Peyer's patch (tissue), 4 donors: ENCODE data around the gene MANEAL. TPM values are rescaled to one million over a fixed set of nuclear protein-coding genes. Genes with fewer than 3 reads are reported as not detected.

ENCODE experiments used
- DNase-seq, 3 donors: peaks; one replicate each; pipeline ENCODE4 v3.0.0-alpha.2; 2017 to 2019
- H3K27ac ChIP-seq, 4 donors: fragments of 200-600 bp; sonication (generic); one replicate each; pipeline ENCODE4 v1.5.1; 2016 to 2019
- H3K27me3 ChIP-seq, 2 donors: fragments of 200-600 bp; sonication (generic); one replicate each; pipeline ENCODE4 v1.5.1; 2019
- H3K36me3 ChIP-seq, 3 donors: fragments of 200-600 bp; sonication (generic); one replicate each; pipeline ENCODE4 v1.5.1; 2016 to 2019
- H3K4me1 ChIP-seq, 4 donors: fragments of 200-600 bp; sonication (generic); one replicate each; pipeline ENCODE4 v1.5.1; 2016 to 2019
- H3K4me3 ChIP-seq, 4 donors: fragments of 200-600 bp; sonication (generic); 1 replicate in 3 of 4; 2 replicates in 1 of 4; pipeline ENCODE4 v1.5.1; 2016 to 2019; ENCODE audit warnings: mild to moderate bottlenecking in 1 of 4
- H3K9me3 ChIP-seq, 4 donors: fragments of 200-600 bp; sonication (generic); one replicate each; pipeline ENCODE4 v1.5.1; 2016 to 2019; ENCODE audit warnings: mild to moderate bottlenecking in 1 of 4
- CTCF ChIP-seq, 6 experiments: fragments of 450-650 bp in 4 of 6; fragments of 200-600 bp in 2 of 6; sonication (generic) in 1 of 6; IDR thresholded peaks; one replicate each; pipeline ENCODE4 v1.5.1; 2017 to 2019; ENCODE audit warnings: antibody characterized with exemption in 6 of 6, mild to moderate bottlenecking in 3 of 6, moderate library complexity in 1 of 6
- POLR2A ChIP-seq, 2 donors: fragments of 450-650 bp; IDR thresholded peaks; one replicate each; pipeline ENCODE4 v1.5.1; 2017; ENCODE audit warnings: antibody characterized with exemption in 2 of 2, mild to moderate bottlenecking in 2 of 2, moderate library complexity in 2 of 2
- total RNA-seq, 4 donors: library from RNA; depleted of rRNA; stranded (reverse); fragments of >200 nt; gene quantifications; one replicate each; pipeline ENCODE4 v1.1.0, GENCODE V29; 2016

MANEAL gene
- total RNA-seq, 4 donors from 2014 or later = 3.3 to 3.8 (median 3.6) TPM

- no peaks in the 10 kb centered on the region for H3K9me3 ChIP-seq
- no peak overlapping the region for H3K27ac ChIP-seq
- H3K27me3 ChIP-seq = no peaks in the 10 kb centered on the region
- H3K36me3 ChIP-seq = peaks cover 0 to 75% (median 0%) of the 10 kb centered on the region in 3 donors
- H3K4me1 ChIP-seq = no peaks in the 10 kb centered on the region
- TF ChIP-seq POLR2A (IDR thresholded peaks at IDR 0.05) = no peak
- no peak for TF ChIP-seq CTCF (IDR thresholded peaks at IDR 0.05)
- no peak for DNase-seq
- H3K4me3 ChIP-seq = no peak overlapping the region
Observed at GRCh38 chr1:37831809-37832208, 38.2 kb downstream of the MANEAL start.

DNA sequence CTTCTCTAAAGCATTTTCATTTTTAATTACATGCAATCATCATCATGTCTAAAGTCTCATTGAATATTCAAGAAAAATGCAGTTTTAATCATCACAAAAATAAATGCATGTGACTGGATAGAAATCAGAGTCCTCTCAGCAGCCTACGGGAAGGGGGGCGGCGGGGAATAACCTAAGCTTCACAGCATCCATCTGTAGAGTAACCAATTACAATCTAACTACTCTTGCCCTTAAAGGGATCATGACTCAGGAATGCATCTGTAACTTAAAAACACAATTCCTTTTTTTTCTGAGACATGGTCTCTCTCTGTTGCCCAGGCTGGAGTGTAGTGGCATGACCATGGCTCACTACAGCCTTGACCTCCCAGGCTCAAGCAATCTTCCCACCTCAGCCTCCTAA, 43.1 kb downstream of the MANEAL start:
- peaks cover 0 to 88% (median 0%) of the 10 kb centered on the region in 3 donors for H3K36me3 ChIP-seq
- H3K27me3 ChIP-seq = no peaks in the 10 kb centered on the region
- no peaks in the 10 kb centered on the region for H3K9me3 ChIP-seq
- no peak overlapping the region for H3K27ac ChIP-seq
- no peaks in the 10 kb centered on the region for H3K4me1 ChIP-seq
- TF ChIP-seq CTCF (IDR thresholded peaks at IDR 0.05) (no peak), POLR2A (IDR thresholded peaks at IDR 0.05) (no peak)
- no peak for DNase-seq
- H3K4me3 ChIP-seq = no peak overlapping the region

GRCh38 chr1:37839676-37840075, 46.0 kb downstream of the MANEAL start:
- TF ChIP-seq CTCF (IDR thresholded peaks at IDR 0.05) = no peak

GRCh38 chr1:37840711-37841110, 47.1 kb downstream of the MANEAL start:
- no peak overlapping the region for H3K4me3 ChIP-seq
- DNase-seq = no peak
- H3K27ac ChIP-seq = no peak overlapping the region
- H3K27me3 ChIP-seq = no peaks in the 10 kb centered on the region
- TF ChIP-seq POLR2A (IDR thresholded peaks at IDR 0.05) = no peak
- no peak for TF ChIP-seq CTCF (IDR thresholded peaks at IDR 0.05)
- H3K4me1 ChIP-seq = peaks cover 0 to 6% (median 0%) of the 10 kb centered on the region in 4 donors
- peaks cover 0 to 49% (median 0%) of the 10 kb centered on the region in 3 donors for H3K36me3 ChIP-seq
- H3K9me3 ChIP-seq = no peaks in the 10 kb centered on the region

More at GRCh38 chr1:37839676-37840075, 46.0 kb downstream of the MANEAL start:
- no peak for DNase-seq
- Histone ChIP-seq H3K4me3 (no peak overlapping the region), H3K4me1 (no peaks in the 10 kb centered on the region), H3K36me3 (peaks cover 0 to 59% (median 0%) of the 10 kb centered on the region in 3 donors), H3K27ac (no peak overlapping the region), H3K27me3 (no peaks in the 10 kb centered on the region), H3K9me3 (no peaks in the 10 kb centered on the region)

GRCh38 chr1:37841652-37842051, 48.0 kb downstream of the MANEAL start:
- Histone ChIP-seq H3K4me1 (peaks cover 0 to 10% (median 0%) of the 10 kb centered on the region in 4 donors), H3K36me3 (peaks cover 0 to 41% (median 0%) of the 10 kb centered on the region in 3 donors), H3K9me3 (no peaks in the 10 kb centered on the region), H3K4me3 (no peak overlapping the region), H3K27me3 (no peaks in the 10 kb centered on the region), H3K27ac (no peak overlapping the region)
- TF ChIP-seq POLR2A (IDR thresholded peaks at IDR 0.05) (no peak), CTCF (IDR thresholded peaks at IDR 0.05) (no peak)
- DNase-seq = no peak

DNA sequence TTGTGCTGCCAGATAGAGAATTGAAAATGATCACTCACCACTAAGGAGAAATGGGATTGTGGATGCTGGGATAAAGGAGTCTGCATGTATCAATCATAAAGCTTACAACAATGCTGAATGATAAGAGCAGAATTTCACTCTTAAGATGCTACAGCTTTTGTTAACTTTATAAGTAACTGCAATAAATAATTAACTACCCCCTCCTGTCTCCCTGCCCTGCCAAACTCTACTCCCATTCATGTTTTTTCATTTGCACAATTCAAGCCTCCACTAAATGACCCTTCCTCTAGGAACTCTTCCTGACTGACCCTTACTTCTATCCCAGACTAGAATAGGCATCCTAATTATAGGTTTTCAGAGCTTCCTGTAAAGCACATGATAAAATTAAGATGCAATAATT, 50.9 kb downstream of the MANEAL start:
- no peaks in the 10 kb centered on the region for H3K27me3 ChIP-seq
- no peak overlapping the region for H3K4me3 ChIP-seq
- TF ChIP-seq CTCF (IDR thresholded peaks at IDR 0.05) = no peak
- TF ChIP-seq POLR2A (IDR thresholded peaks at IDR 0.05) = no peak
- no peak for DNase-seq
- peaks cover 0 to 14% (median 0%) of the 10 kb centered on the region in 3 donors for H3K36me3 ChIP-seq
- H3K4me1 ChIP-seq = peaks cover 0 to 21% (median 0%) of the 10 kb centered on the region in 4 donors
- H3K9me3 ChIP-seq = no peaks in the 10 kb centered on the region
- H3K27ac ChIP-seq = no peak overlapping the region
